Lower lobe of right lung (tissue), 2 donors: ENCODE results near the gene HCRTR1. TPM values are rescaled to one million over a fixed set of nuclear protein-coding genes. Genes with fewer than 3 reads are reported as not detected.

ENCODE experiments used
- ATAC-seq, 2 donors: fragments of 200-7000 bp; cut with Tn5 transposase; one replicate each; pipeline ENCODE4 v1.9.1; 2020 to 2022; ENCODE audit warnings: mild to moderate bottlenecking in 2 of 2, moderate library complexity in 2 of 2
- DNase-seq: peaks from one replicate; pipeline ENCODE4 v3.0.0-alpha.2; 2020
- H3K27ac ChIP-seq: fragments of 200-600 bp; one replicate; pipeline ENCODE4 v1.8.0; 2022
- H3K27me3 ChIP-seq: fragments of 200-600 bp; one replicate; pipeline ENCODE4 v1.8.0; 2022; ENCODE audit warnings: low read depth
- H3K36me3 ChIP-seq: fragments of 200-600 bp; one replicate; pipeline ENCODE4 v1.8.0; 2022; ENCODE audit warnings: mild to moderate bottlenecking
- H3K4me1 ChIP-seq: fragments of 200-600 bp; one replicate; pipeline ENCODE4 v1.8.0; 2022
- H3K4me3 ChIP-seq: fragments of 200-600 bp; one replicate; pipeline ENCODE4 v1.8.0; 2022; ENCODE audit warnings: mild to moderate bottlenecking
- H3K9me3 ChIP-seq: fragments of 200-600 bp; one replicate; pipeline ENCODE4 v1.8.0; 2022
- intact Hi-C: fragments of 100-400 bp; cut with DNase I; formaldehyde crosslinking; loops from one replicate; pipeline ENCODE4 v1.11.0; 2022
- total RNA-seq: library from RNA; stranded (reverse); fragmentation: NEBNext Ultra II Directional; extraction: Animal tissue kit (Norgen Biotek cat#: 25700); gene quantifications from one replicate; pipeline ENCODE4 v1.2.1, GENCODE V29; 2021
- TF ChIP-seq, protein P1 (sequence below): fragments of 200-600 bp; IDR thresholded peaks from one replicate; pipeline ENCODE4 v1.8.0; 2022; ENCODE audit warnings: antibody characterized with exemption, mild to moderate bottlenecking
- donor health status: DM: no; HTN: yes; CAD: no; lungs with severe emphysema.

Gene HCRTR1
- total RNA-seq, 1 donor from 2014 or later: not detected

DNA sequence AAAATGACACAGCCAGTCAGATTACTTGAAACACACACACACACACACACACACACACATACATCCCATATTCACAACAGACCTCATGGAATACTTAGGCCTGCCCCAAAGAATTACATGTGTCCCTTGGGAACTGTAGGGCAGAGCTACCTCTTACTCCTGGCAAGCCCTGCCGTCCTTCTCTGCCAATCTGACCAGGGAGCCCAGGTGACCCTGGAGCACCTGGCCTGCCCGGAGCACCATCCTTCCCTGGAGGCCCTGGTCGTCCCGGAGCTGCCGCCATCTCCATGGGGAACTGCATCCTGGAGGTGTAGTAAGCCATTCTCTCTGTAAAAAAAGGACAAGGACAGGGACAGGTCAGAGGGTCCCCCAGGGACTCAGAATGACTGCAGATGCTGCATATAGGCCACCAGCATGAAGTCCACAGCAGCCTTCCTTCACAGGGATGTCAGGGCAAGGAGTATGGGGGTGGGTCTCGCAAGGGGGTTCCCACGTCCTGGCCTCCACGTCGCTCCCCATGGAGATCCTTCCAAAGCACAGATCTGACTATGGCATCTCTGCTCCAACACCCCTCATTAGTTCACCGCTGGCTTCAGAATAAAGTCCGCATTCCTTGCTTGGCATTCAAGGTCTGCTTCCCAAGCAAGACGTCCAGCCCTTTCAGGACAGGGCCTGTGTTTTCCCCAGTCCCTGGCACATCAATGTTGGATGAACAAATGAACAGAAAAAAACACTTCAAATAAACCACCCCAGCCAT is 36.4 kb downstream of the HCRTR1 start:
- no peaks in the 10 kb centered on the region for H3K4me1 ChIP-seq
- no peaks in the 10 kb centered on the region for H3K27me3 ChIP-seq
- TF ChIP-seq, protein P1, sequence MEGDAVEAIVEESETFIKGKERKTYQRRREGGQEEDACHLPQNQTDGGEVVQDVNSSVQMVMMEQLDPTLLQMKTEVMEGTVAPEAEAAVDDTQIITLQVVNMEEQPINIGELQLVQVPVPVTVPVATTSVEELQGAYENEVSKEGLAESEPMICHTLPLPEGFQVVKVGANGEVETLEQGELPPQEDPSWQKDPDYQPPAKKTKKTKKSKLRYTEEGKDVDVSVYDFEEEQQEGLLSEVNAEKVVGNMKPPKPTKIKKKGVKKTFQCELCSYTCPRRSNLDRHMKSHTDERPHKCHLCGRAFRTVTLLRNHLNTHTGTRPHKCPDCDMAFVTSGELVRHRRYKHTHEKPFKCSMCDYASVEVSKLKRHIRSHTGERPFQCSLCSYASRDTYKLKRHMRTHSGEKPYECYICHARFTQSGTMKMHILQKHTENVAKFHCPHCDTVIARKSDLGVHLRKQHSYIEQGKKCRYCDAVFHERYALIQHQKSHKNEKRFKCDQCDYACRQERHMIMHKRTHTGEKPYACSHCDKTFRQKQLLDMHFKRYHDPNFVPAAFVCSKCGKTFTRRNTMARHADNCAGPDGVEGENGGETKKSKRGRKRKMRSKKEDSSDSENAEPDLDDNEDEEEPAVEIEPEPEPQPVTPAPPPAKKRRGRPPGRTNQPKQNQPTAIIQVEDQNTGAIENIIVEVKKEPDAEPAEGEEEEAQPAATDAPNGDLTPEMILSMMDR: no peak
- ATAC-seq: no peak
- intact Hi-C loops: no loop called here
- H3K36me3 ChIP-seq: peaks cover 3% of the 10 kb centered on the region
- DNase-seq: no peak
- no peak overlapping the region for H3K27ac ChIP-seq
- H3K9me3 ChIP-seq: no peaks in the 10 kb centered on the region
- no peak overlapping the region for H3K4me3 ChIP-seq

DNA sequence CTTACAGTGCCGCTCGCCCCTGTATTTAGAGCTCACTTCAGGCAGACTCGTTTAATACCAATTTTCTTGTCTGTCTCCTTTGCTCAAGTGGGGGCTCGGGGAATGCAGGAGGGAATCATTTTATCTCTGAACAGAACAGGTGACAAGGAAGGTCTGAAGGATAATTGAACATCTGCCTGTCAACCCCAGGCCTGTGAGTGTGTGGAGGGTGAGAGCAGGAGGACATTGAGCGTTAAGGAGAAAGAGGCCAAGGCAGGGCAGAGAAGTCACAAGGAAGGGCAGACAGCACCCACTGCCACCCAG is 36.9 kb downstream of the HCRTR1 start:
- Histone ChIP-seq H3K4me1 (no peaks in the 10 kb centered on the region), H3K4me3 (no peak overlapping the region), H3K27me3 (no peaks in the 10 kb centered on the region), H3K36me3 (peaks cover 3% of the 10 kb centered on the region), H3K27ac (no peak overlapping the region), H3K9me3 (no peaks in the 10 kb centered on the region)
- DNase-seq (no peak), ATAC-seq (no peak)
- intact Hi-C loops: no loop called here
- TF ChIP-seq, protein P1: no peak

DNA sequence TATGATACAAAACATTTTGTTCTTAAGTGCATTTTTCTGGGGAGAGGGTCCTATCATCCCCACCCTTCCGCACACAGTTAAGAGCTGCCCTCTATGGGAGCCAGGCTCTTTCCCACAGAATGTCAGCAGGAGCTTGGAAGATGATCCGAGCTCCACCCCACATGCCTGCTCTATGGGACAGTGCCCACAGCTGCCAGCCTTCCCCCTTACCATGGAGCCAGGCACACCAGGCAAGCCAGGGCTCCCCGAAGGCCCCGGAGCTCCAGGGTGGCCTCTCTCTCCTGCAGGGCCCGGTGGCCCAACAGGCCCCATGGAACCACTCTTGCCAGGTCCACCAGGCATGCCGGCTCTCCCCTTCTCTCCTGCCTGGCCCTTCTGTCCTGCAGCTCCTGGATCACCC is 37.6 kb downstream of the HCRTR1 start:
- no peak overlapping the region for H3K27ac ChIP-seq
- H3K36me3 ChIP-seq: peaks cover 3% of the 10 kb centered on the region
- no peaks in the 10 kb centered on the region for H3K9me3 ChIP-seq
- no peaks in the 10 kb centered on the region for H3K27me3 ChIP-seq
- DNase-seq (no peak), ATAC-seq (no peak)
- no peaks in the 10 kb centered on the region for H3K4me1 ChIP-seq
- intact Hi-C loops: no loop called here
- TF ChIP-seq, protein P1: no peak
- no peak overlapping the region for H3K4me3 ChIP-seq

DNA sequence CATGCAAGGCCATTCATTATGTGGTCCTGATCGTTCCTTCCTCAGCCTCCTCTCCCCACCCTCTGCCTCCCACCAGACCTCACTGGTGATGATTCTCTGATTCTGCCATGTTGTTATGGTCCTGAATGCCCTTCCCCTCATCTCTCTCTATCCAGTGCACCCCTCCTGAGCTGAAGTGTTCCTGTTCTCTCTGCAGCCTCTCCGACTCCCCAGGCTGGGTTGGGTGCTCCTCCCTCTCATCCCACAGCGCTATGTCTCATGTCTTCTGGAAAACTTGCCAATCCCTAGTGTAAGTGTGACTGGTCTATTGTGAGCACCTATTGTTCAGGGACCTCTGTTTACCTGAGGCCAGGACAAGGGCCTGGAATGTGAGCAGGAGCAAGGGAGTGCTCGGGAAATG is 38.3 kb downstream of the HCRTR1 start:
- H3K4me1 ChIP-seq: no peaks in the 10 kb centered on the region
- intact Hi-C loops: no loop called here
- H3K9me3 ChIP-seq: no peaks in the 10 kb centered on the region
- no peak overlapping the region for H3K27ac ChIP-seq
- DNase-seq (no peak), ATAC-seq (no peak)
- no peaks in the 10 kb centered on the region for H3K27me3 ChIP-seq
- TF ChIP-seq, protein P1: no peak
- H3K4me3 ChIP-seq: no peak overlapping the region
- H3K36me3 ChIP-seq: peaks cover 3% of the 10 kb centered on the region

DNA sequence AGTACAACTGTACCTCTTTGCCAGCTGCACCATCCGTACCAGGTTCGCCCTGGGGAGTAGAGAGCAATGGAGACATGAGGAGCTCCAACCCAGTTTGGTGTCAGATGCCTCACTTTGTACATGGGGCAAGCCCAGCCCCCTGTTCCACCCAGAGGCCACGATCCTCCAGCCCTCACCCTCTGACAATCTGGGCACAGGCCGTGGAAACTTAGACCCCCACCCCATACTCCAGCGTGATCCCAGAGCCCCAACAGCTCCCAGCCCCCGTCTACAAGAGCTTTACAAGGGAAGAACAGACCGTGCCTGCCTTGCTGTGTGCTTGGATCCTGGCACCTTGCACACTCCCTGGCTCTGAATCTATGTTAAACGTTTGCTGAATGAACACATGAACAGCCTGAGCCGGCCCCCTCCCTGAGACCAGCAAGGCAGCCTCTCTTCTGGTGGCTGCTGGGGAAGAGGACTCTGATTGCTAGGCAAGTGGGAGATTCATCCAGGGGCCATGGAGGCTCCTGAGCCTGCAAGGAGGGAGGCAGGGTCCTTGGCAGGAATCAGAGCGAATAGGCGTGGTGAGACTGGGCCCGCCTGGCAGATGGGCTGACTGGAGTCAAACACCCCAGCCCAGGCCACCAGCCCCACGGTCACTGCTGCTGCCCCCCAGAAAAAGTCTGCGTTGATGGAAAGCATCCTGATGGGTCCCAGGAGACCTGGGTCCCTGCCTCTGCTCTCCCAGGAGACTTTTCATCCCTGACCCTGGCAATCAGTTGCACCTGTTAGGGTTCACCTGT is 39.7 kb downstream of the HCRTR1 start:
- Histone ChIP-seq H3K4me1 (no peaks in the 10 kb centered on the region), H3K27me3 (no peaks in the 10 kb centered on the region), H3K27ac (no peak overlapping the region), H3K4me3 (no peak overlapping the region), H3K36me3 (peaks cover 3% of the 10 kb centered on the region), H3K9me3 (no peaks in the 10 kb centered on the region)
- intact Hi-C loops: no loop called here
- ATAC-seq (no peak), DNase-seq (no peak)
- TF ChIP-seq, protein P1: no peak
